DND-41 (cell line): ENCODE measurements around the gene PARL.

Source experiments
- CTCF ChIP-seq: IDR thresholded peaks from 2 replicates; pipeline ENCODE4 v1.5.1; 2012; ENCODE audit warnings: borderline replicate concordance, low read length, moderate library complexity, mild to moderate bottlenecking; ENCODE audit not compliant: poor library complexity, severe bottlenecking; ENCODE audit errors: extremely low read depth
- EZH2 ChIP-seq: IDR thresholded peaks from 3 replicates; pipeline ENCODE4 v1.6.1; 2012; ENCODE audit warnings: borderline replicate concordance, low read depth, mild to moderate bottlenecking, moderate library complexity, low read length, inconsistent platforms; ENCODE audit not compliant: severe bottlenecking

- no peak for TF ChIP-seq CTCF
- TF ChIP-seq EZH2, result no peak
These were observed 12.9 kb upstream of the PARL start for GRCh38 chr3:183897606-183898005.
